Left ventricle myocardium superior (tissue), 1 donor: Measurements from ENCODE around the gene FLOT2. TPM values are rescaled to one million over a fixed set of nuclear protein-coding genes. Genes with fewer than 3 reads are reported as not detected.
A peak's percentile ranks its signal among the peaks of the same experiment; 100 is the strongest.
"Not testable (repeated sequence)": the region's sequence is repeated elsewhere in the genome, so short reads cannot be mapped to it uniquely, and the experiment has no call there.

Experiments used
- ATAC-seq: fragments of 200-7000 bp; cut with Tn5 transposase; one replicate; pipeline ENCODE4 v1.9.1; 2020; ENCODE audit warnings: mild to moderate bottlenecking, moderate library complexity
- DNase-seq: peaks from one replicate; pipeline ENCODE4 v3.0.0-alpha.2; 2020
- intact Hi-C: fragments of 100-400 bp; cut with micrococcal nuclease; formaldehyde crosslinking; loops from one replicate; pipeline ENCODE4 v1.11.0; 2022
- total RNA-seq: library from RNA; stranded (reverse); fragmentation: NEBNext Ultra II Directional; extraction: Animal tissue kit (Norgen Biotek cat#: 25700); gene quantifications from one replicate; pipeline ENCODE4 v1.2.1, GENCODE V29; 2021
- donor health status: DM: no; HTN: yes; CAD: no; lungs with severe emphysema.

The FLOT2 gene
- total RNA-seq, 1 donor from 2014 or later = 108 TPM

DNA sequence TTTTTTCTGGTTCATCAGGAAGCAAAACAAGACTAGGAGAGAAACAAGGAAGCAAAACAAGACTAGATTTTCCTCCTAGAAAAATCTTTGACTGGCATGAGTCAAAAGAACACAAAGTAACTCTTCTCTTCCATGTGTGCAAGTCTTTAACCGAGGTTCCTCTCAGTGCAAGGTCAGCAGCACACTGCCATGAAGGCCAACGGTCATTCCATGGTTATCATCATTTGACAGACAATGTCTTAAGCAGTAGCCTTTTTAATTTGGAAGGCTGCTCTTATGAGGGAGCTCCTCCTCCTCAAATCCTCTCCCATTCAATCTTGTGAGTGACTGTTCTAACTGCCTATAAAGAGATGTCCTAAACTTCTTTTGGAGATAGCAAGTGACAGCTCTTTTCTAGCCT is 20.8 kb upstream of the FLOT2 start:
- no peak for ATAC-seq
- intact Hi-C loops = no loop called here
- DNase-seq = no peak

DNA sequence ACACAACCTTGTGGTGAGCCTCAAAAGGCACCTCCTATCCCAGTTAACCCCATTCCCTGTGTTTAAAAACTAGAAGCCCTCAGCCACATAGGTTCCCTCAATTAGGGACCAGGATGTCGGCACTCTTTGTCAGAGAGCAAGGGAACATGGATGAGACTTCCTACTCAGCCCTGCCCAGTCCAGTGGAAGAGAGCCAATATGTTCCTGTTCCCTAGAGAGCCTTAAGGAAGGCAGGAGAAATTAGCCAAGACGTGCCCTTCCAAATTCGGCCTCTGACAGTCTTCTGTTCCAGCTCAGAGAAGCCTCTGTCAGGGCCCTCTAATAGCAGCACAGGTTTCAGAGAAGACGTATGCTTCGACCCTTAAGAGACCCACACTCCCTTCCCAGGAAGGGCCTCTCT is 19.9 kb upstream of the FLOT2 start:
- intact Hi-C loops = no loop called here
- DNase-seq = no peak
- ATAC-seq = peak; percentile 35

DNA sequence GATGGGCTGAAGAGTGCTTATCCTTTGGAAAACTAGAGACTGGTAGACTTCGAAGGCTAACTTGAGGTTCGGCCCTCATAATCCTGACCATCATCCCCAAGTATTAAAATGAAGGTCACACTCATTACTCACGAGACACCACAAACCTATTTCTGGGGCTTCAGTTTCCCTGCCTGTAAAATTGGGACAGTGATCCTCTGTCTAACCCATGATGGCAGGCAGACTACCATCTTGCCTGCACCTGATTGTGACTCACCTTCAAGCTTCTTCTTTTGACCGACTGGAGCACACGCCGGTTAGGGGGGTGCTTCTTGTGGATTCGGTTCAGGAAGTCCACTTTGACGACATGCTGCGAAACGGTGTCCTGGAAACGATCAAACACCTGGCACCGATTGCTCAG is 19.5 kb upstream of the FLOT2 start:
- ATAC-seq = no peak
- intact Hi-C loops = no loop called here
- DNase-seq = no peak

DNA sequence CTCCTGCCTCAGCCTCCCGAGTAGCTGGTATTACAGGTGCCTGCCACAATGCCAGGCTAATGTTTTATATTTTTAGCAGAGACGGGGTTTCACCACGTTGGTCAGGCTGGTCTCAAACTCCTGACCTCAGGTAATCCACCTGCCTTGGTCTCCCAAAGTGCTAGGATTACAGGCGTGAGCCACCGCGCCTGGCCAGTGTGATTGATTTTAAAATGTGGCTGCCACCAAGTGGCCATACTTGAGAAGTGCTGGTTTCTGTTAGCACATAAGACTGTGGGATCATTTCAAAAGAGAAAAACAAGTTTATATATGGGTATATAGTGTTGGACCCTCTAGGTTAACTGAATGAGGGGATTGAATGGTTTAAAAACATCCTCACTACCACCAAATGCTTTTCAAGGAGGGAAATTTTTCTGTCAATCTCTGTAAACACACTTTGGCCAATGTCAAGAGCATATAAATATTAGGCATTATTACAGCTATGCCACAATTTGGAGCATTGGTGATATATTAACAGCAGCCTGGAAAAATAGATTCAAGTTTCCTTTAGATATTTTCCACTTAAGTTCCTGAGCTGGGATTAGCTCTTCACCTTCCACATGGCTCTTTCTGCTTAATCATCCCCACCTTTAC is 18.9 kb upstream of the FLOT2 start:
- DNase-seq = peak; percentile 60
- peak; percentile 76 for ATAC-seq
- intact Hi-C loops = no loop called here

- no peak for ATAC-seq
- DNase-seq = no peak
- intact Hi-C loops = no loop called here
Measured at GRCh38 chr17:28912938-28913333, 15.4 kb upstream of the FLOT2 start.

GRCh38 chr17:28912281-28912937 is 14.9 kb upstream of the FLOT2 start:
- ATAC-seq (no peak), DNase-seq (no peak)
- intact Hi-C loops = no loop called here

DNA sequence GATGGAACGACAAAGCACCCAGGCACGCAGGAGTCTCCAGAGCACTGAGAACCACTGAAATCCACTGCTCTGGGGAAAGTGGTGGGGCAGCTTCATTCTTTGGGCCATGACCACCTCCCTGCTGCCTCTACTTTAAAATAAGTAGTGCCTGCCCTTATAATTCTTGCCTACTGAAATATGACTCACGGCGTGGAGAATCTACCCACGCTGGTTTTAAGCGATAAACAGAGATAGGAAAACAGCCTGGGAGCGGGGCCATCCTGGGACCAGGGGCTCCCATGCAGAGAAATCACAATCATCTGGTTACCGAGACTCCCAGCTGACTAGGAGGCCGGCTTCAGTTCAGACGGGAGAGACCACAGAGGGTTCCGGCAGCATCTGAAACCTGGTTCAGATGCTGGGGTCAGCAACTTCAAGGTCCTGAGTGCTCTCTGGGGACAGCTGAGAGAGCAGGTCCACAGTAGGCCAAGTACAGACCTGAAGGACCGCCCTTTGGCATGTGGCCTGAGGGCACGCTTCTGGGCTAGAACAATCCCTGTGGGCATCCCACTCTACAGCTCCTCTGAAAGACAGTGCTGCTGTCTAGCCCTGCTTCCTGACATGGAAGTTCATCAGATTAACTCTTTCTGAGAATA is 14.0 kb upstream of the FLOT2 start:
- intact Hi-C loops = no loop called here
- DNase-seq (no peak), ATAC-seq (no peak)

DNA sequence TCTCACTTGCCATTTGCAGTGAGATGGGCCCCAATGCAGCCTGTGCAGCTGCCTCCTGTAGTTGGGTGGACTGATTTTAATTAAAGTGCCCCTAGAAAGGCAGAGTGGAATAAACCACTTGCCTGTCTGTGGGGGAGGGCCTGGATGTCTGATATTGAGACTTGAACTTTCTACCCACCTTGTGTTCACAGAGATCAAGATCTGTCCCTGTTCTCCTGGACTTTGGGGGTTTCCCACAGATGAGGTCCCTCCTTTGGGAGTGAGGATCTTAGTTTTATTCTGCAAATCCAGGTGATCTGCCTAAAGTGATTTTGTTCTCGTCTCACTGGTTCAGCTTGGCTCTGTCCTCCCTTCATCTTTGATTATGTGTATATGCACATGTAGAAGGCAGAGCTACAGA is 13.0 kb upstream of the FLOT2 start:
- no peak for DNase-seq
- intact Hi-C loops = no loop called here
- ATAC-seq = no peak

GRCh38 chr17:28908640-28909167 is 11.2 kb upstream of the FLOT2 start:
- DNase-seq (no peak), ATAC-seq (peak; percentile 66)
- intact Hi-C loops = no loop called here

- peak; percentile 19 for ATAC-seq
- DNase-seq = no peak
- intact Hi-C loops = no loop called here
Measured at GRCh38 chr17:28907709-28908475, 10.4 kb upstream of the FLOT2 start.

GRCh38 chr17:28906706-28907438 is 9.3 kb upstream of the FLOT2 start:
- ATAC-seq (no peak), DNase-seq (no peak)
- intact Hi-C loops = no loop called here

DNA sequence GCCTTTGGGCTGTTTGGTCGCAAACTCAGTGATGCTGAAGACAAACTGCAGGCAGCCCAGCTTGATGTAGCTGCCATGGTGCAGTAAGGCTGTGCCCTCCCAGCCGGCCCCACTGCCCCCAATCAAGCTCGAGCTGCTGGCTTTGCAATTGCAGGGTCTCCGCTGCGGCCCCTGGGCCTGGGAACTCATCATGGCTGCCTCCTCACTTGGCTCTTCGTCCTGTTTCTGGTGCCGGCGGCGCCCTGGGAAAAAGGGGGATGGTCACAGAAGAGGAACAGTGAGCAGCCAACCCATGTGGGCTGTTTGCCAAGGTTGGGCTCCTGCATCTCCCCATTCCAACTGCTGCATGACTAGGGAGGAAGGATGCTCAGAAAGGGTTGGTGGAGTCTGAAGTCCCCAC is 8.7 kb upstream of the FLOT2 start:
- intact Hi-C loops = no loop called here
- ATAC-seq (no peak), DNase-seq (no peak)

DNA sequence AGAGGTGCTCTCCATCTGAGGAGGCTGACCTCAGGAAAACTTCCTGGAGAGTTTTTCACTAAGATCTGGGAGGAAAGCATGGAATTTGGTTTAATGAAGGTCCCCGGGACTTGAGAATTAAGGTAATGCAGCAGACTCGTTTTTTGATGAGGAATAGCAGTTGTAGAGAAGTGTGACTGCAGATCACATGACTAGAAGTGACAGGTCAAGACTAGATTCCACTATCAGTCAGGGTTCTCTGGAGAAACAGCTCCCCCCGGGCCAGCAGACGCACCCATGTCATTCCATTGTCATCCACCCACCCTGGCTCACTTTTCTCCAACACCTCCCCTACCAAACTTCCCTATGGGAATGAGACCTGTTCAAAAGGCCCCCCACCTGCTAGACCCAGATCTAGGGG is 7.3 kb upstream of the FLOT2 start:
- no peak for DNase-seq
- intact Hi-C loops = no loop called here
- no peak for ATAC-seq

DNA sequence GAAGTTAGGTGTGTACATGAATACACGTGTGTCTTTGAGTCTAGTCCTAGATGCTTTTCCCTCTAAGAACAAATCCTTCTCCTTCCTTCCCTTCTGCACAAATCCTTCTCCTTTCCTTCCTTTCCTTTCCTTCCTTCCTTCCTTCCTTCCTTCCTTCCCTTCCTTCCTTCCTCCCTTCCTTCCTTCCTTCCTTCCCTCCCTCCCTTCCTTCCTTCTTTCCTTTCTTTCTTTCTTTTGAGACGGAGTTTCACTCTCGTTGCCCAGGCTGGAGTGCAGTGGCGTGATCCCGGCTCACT is 6.0 kb upstream of the FLOT2 start:
- intact Hi-C loops, DNase-seq, ATAC-seq: not testable (repeated sequence)

GRCh38 chr17:28902819-28903545 is 5.4 kb upstream of the FLOT2 start, which contains the start of gene DHRS13:
Gene DHRS13 (minus strand): TSS chr17:28903079. CDS start chr17:28902944, 135 bp downstream.
- intact Hi-C loops = no loop called here
- ATAC-seq (peak; percentile 94), DNase-seq (peak; percentile 96)

DNA sequence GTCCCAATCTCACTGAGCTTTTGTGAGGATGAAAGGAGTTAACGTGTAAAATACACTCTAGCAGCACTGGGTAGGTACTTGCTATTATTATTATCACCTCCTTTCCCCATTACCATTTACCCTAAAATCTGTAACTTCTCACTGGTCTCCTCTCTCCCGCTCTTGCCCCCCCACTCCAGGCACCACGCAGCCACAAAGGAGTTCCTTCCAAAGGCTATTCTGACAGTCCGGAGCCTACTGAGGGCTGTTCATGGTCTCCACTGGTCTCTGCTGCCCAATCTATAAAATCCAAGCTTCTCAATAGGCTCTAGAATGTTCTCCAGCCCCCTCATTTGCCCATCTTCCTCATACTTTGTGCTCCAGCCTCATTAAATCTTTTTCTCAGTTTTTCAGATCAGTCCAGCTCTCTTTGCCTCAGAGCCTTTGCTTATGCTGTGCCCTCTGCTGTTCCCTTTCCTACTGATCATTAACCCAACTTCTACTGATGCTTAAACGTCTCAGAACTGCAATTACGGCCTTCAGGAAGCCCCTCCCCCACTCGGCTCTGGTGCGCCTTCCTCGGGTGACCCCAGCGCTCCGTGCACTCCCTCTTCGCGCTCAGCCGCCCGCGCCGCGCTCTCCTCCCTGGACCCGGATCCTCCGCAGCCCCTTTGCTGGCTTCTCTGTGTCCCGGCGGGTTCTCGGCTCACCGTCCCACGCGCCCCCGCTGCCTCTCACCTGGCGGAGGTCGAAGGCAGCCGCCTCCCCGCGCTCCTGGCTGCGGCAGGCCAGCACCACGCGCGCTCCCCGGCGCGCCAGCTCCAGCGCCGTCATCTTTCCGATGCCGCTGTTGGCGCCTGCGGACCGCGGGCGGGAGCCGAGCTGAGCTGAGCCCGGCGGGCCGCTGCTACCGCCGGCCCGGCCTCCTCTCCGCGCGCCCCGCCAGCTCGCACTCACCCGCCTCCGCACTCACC is 4.6 kb upstream of the FLOT2 start:
- DNase-seq (no peak), ATAC-seq (peak; percentile 60)
- intact Hi-C loops = no loop called here

DNA sequence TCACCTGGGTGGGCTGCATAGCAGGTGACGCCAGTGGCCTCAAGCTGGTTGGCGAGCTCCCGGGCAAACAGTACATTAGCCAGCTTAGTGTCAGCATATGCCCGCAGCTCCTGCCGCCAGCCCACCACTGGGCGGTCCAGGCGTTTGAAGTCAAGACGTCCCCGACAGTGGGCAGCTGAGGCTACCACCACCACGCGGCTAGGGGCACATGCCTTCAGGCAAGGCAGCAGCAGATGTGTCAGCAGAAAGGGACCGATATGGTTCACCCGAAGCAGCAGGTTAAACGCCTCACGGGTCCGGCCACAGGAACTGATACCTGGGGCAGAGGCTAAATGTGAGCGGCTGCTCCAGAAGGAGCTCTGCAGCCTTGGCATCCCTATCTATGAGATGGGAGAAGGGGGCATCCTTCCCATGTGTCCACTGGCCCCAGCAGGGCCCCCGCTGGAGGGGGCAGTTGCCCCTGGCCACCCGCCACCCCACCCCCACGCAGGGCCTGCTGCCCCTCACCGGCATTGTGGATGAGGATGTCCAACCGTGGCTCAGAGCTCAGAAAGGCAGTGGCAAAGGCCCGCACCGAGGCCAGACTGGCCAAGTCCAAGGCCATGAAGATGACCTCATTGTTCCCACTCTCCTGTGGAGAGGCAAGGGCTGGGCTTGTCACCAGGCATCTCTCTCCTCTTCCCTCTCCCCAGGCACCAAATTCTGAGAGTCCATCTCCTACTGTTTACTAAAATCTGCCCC is 3.6 kb upstream of the FLOT2 start:
- no peak for ATAC-seq
- intact Hi-C loops = no loop called here
- no peak for DNase-seq
